Adrenal gland (tissue), 5 donors: ENCODE results near the gene DCC.

ENCODE experiments used
- POLR2A ChIP-seq, 2 donors: fragments of 450-650 bp; IDR thresholded peaks; one replicate each; pipeline ENCODE4 v1.6.1; 2017; ENCODE audit warnings: antibody characterized with exemption in 2 of 2, mild to moderate bottlenecking in 2 of 2, moderate library complexity in 1 of 2
- TF ChIP-seq, protein P1 (sequence below), 6 experiments: fragments of 450-650 bp in 4 of 6; fragments of 200-600 bp in 2 of 6; sonication (generic) in 1 of 6; IDR thresholded peaks; 1 replicate in 5 of 6; 2 replicates in 1 of 6; pipeline versions ENCODE4 v1.5.1 to v1.8.0; 2016 to 2021; ENCODE audit warnings: antibody characterized with exemption in 6 of 6, mild to moderate bottlenecking in 2 of 6, moderate library complexity in 1 of 6
- donor health status: DM: no; HTN: no; CAD: no.

DNA sequence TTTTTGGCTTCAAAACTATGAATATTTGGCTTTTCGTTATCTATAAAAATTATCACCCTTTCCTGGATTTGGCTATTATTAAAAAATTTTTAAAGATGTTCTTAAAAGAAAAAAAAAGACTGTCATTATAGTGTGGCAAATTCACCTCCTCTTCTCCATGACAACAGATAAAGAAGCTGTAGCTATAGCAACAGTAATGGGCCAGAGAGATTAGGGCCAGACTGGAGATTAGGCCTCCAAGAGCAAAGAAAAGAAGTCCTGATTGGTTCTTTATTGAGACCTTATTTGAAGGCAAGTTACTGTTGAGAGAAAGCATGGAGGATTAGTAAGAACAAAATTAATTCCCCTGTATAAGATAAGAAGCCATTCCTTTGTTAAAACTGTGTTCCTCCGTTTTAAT, 812.5 kb downstream of the DCC start:
- TF ChIP-seq, protein P1, sequence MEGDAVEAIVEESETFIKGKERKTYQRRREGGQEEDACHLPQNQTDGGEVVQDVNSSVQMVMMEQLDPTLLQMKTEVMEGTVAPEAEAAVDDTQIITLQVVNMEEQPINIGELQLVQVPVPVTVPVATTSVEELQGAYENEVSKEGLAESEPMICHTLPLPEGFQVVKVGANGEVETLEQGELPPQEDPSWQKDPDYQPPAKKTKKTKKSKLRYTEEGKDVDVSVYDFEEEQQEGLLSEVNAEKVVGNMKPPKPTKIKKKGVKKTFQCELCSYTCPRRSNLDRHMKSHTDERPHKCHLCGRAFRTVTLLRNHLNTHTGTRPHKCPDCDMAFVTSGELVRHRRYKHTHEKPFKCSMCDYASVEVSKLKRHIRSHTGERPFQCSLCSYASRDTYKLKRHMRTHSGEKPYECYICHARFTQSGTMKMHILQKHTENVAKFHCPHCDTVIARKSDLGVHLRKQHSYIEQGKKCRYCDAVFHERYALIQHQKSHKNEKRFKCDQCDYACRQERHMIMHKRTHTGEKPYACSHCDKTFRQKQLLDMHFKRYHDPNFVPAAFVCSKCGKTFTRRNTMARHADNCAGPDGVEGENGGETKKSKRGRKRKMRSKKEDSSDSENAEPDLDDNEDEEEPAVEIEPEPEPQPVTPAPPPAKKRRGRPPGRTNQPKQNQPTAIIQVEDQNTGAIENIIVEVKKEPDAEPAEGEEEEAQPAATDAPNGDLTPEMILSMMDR (IDR thresholded peaks at IDR 0.05) = no peak
- TF ChIP-seq POLR2A (IDR thresholded peaks at IDR 0.05) = no peak
